ENCODE data around the gene IFITM5. TPM values are rescaled to one million over a fixed set of nuclear protein-coding genes. Genes with fewer than 3 reads are reported as not detected.

The IFITM5 gene
- polyA plus RNA-seq, 1 donor from 2014 or later: not detected

- Histone ChIP-seq H3F3A (ENCODE audit: insufficient read depth, low read length, poor library complexity, severe bottlenecking) (no peaks in the 10 kb centered on the region), H3K9me3 (ENCODE audit: low read length) (no peaks in the 10 kb centered on the region), H3K27me3 (ENCODE audit: insufficient read depth, low read depth, low read length) (peaks cover 3% of the 10 kb centered on the region), H3K79me2 (replicated peaks; ENCODE audit: insufficient read depth, low read length) (no peaks in the 10 kb centered on the region), H2AFZ (ENCODE audit: low read depth, low read length) (no peak overlapping the region), H3K36me3 (ENCODE audit: insufficient read depth, low read length) (no peaks in the 10 kb centered on the region), H3K4me3 (ENCODE audit: low read length) (no peak overlapping the region), H4K20me1 (ENCODE audit: insufficient read depth) (no peaks in the 10 kb centered on the region), H3K9me2 (ENCODE audit: insufficient read depth, low read length) (no peaks in the 10 kb centered on the region), H3K9ac (ENCODE audit: low read length) (no peak overlapping the region), H3K4me2 (ENCODE audit: low read length) (no peak overlapping the region), H3K27ac (ENCODE audit: low read length) (no peak overlapping the region)
- no peak for TF ChIP-seq MXI1 (conservative IDR thresholded peaks at IDR 0.05; ENCODE audit: poor library complexity, severe bottlenecking)
- no peak for TF ChIP-seq RAD21 (conservative IDR thresholded peaks at IDR 0.05)
- TF ChIP-seq REST (IDR thresholded peaks at IDR 0.05; ENCODE audit: borderline replicate concordance): no peak
- no peak for TF ChIP-seq CTCF (IDR thresholded peaks at IDR 0.05; ENCODE audit: poor library complexity, severe bottlenecking)
- no peak for TF ChIP-seq TAF1 (IDR thresholded peaks at IDR 0.05; ENCODE audit: low read depth)
- TF ChIP-seq EZH2 (IDR thresholded peaks at IDR 0.05; ENCODE audit: borderline replicate concordance, insufficient read depth, low read length, poor library complexity, severe bottlenecking): no peak
- TF ChIP-seq SMC3 (conservative IDR thresholded peaks at IDR 0.05; ENCODE audit: poor library complexity): no peak
- TF ChIP-seq POLR2AphosphoS5 (IDR thresholded peaks at IDR 0.05): no peak
- no peak for TF ChIP-seq EP300 (conservative IDR thresholded peaks at IDR 0.05; ENCODE audit: poor library complexity, severe bottlenecking)
These were observed 17.2 kb downstream of the IFITM5 start for GRCh38 chr11:282171-282570.

- H3K9me3 ChIP-seq (ENCODE audit: low read length): no peaks in the 10 kb centered on the region
- H3F3A ChIP-seq (ENCODE audit: insufficient read depth, low read length, poor library complexity, severe bottlenecking): no peaks in the 10 kb centered on the region
- no peaks in the 10 kb centered on the region for H3K36me3 ChIP-seq (ENCODE audit: insufficient read depth, low read length)
- H2AFZ ChIP-seq (ENCODE audit: low read depth, low read length): no peak overlapping the region
- no peaks in the 10 kb centered on the region for H4K20me1 ChIP-seq (ENCODE audit: insufficient read depth)
- no peak overlapping the region for H3K27ac ChIP-seq (ENCODE audit: low read length)
- no peak overlapping the region for H3K4me2 ChIP-seq (ENCODE audit: low read length)
- TF ChIP-seq POLR2AphosphoS5 (IDR thresholded peaks at IDR 0.05): no peak
- no peaks in the 10 kb centered on the region for H3K79me2 ChIP-seq (replicated peaks; ENCODE audit: insufficient read depth, low read length)
- H3K9me2 ChIP-seq (ENCODE audit: insufficient read depth, low read length): no peaks in the 10 kb centered on the region
- no peak overlapping the region for H3K4me3 ChIP-seq (ENCODE audit: low read length)
- H3K27me3 ChIP-seq (ENCODE audit: insufficient read depth, low read depth, low read length): no peaks in the 10 kb centered on the region
- H3K9ac ChIP-seq (ENCODE audit: low read length): no peak overlapping the region
These were observed 17.7 kb downstream of the IFITM5 start for GRCh38 chr11:281486-282161.
